SW 1271 (cell line): ENCODE measurements around the gene CLEC2L.

Experiments used
- DNase-seq, 2 experiments: peaks; one replicate each; lab custom pipeline; 2025; lab: John Stamatoyannopoulos, UW

The CLEC2L gene

GRCh38 chr7:139575338-139575680, 51.8 kb downstream of the CLEC2L start:
- DNase-seq = no peak

- no peak for DNase-seq
These were observed 52.9 kb downstream of the CLEC2L start for GRCh38 chr7:139576179-139576973.

DNA sequence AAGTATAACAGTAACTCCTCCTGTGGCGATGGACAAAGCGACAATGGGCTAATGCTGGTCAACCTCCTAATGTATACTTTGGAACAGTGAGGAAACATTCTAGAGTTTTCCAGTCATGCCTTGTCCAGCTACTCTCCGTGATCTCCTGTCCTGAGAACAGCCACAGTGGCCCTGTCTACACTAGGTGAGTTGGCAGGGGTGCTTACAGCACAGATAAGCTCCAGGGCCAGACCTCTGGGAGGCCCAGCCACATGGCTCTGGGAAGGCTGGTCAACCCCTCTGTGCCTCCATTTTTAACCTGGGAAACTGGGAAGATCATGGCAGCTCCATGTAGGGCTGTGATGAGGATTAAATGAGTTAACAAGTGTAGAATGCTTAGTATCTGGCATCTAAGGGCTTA, 57.0 kb downstream of the CLEC2L start:
- no peak for DNase-seq

GRCh38 chr7:139582130-139582650, 58.7 kb downstream of the CLEC2L start:
- DNase-seq = no peak

- DNase-seq = no peak
These were observed 59.2 kb downstream of the CLEC2L start for GRCh38 chr7:139582671-139583155.

GRCh38 chr7:139583826-139584553, 60.5 kb downstream of the CLEC2L start:
- DNase-seq = no peak

DNA sequence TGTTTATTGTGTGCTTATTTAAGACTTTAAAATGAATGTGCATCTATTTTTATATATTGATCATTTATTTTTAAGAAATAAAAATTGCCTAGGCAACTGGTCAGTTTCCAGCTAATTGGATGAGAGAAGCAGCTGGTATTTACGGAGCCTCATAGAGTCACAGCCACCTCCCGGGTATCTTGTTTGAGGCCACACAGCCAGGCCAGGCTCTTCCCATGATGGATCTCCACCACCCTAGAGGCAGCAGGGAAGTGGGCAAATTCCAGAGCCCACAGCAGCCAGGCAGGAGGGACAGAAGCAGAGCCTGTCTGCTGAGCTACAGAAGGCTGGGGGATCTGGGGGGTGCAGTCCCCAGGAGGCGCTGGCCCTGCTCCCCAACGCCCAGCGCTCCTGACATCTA, 61.6 kb downstream of the CLEC2L start:
- DNase-seq = no peak

DNA sequence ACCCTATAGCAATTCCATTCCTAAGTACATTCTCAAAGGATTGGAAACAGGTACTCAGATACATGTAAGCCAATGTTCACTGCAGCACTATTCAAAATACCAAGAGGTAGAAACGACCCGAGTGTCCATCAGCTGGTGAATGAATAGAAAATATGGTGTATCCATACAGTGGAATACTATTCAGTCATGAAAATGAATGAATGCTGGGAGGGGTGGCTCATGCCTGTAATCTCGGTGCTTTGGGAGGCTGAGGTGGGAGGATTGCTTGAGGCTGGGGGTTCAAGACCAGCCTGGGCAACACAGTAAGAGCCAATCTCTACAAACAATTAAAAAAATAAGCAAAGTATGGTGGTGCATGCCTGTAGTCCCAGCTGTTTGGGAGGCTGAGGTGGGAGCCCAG, 62.8 kb downstream of the CLEC2L start:
- no peak for DNase-seq

- DNase-seq = no peak
These were observed 64.0 kb downstream of the CLEC2L start for GRCh38 chr7:139587535-139587934.

GRCh38 chr7:139588632-139589031, 65.1 kb downstream of the CLEC2L start:
- DNase-seq = no peak

DNA sequence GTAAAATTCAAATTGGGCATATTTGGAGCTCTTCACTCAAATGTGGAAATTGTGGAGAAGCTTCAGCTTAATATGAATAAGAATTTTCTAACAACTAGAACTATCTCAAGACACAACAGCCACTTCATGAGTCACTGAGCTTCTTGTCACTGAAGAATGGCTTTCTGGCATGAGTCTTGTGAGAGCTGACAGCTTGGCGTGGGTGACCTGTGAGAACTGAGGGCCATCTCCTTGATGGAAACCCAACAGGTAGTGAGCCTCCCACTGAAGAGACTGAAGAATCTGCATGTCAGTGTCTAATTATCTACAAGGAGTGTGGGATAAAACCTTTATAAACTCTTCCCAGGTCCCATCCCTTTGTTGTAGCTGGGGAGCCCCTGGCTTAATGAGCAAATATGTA, 66.0 kb downstream of the CLEC2L start:
- DNase-seq = no peak

DNA sequence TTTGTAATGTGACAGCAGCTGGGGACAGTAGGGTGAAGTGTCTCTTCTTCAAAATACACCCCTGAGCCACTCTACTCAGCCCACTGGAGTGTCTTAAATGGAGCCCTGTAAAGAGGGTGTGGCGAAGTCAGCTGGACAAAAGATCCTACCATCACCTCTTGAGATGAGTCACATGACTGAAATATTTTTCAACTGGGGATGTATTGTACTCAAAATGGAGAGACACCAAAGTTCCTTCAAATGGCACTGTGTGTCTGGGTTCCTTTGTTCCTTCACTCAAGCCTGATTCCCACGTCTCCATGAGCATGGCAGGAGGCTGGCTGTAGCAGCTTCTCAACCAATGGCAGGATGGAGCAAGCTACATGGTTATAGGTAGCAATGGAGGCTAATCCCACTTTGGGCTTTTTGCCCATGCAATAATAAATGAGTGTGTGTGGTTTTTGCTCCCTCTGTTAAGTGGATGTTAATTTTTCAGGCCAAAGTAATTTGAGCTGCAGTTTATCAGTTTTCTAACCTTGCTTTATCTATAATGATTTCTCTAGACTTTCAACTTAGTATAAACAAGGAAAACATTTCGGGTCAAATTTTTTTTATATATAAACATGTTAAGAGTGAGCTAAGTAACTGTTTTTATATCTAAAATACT, 68.2 kb downstream of the CLEC2L start:
- DNase-seq = no peak

GRCh38 chr7:139592801-139593461, 69.4 kb downstream of the CLEC2L start:
- DNase-seq = no peak

- DNase-seq = no peak
These were observed 70.6 kb downstream of the CLEC2L start for GRCh38 chr7:139594090-139594489.
